Measurements from ENCODE around the gene PRPF8. TPM values are rescaled to one million over a fixed set of nuclear protein-coding genes. Genes with fewer than 3 reads are reported as not detected.

The PRPF8 gene
- total and polyA plus RNA-seq, 2 of the 13 experiments (the other 11 are each of a cell fraction or from before 2014, with no cell fraction given), result 112 to 179 TPM

DNA sequence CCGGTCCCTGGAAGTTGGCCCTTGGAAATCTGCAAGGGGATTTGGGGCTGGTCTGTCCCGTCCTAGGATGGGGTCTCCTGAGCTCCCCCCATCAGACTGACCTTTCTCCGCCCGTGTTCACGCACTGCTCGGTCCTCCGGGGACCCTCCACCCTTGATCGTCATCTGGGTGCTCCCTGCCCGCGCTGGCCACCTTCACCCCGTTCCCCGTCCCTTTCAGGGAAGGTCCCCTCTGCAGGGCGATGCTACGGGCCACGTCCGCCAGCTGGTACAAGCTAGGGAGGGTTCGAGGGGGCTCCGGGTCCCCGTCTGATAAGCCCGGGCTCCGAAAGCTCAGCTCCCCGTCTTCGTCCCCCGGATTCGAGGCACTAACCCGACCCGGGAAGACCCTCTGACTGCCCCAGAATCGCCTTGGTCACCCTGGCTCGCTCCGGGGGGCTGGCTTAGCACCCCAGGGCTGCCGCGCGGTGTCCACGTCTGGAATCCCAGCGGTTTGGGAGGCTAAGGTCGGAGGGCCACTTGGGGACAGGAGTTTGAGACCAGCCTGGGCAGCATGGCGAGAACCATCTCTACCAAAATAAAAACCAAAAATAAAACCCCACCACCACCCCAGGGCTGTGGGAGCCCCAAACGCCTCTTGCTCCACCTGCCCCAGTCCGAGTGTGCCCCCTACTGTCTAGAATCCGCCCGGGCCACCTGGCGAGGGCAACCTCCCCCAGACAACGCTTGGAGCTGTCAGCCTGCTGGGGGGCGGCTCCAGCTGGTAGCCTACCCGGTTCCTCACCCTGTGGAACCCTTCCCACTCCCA, 55.0 kb downstream of the PRPF8 start (continued):
- no peak for TF ChIP-seq NONO (IDR thresholded peaks at IDR 0.05)
- no peak for TF ChIP-seq NONO (CRISPR knock-in tag; conservative IDR thresholded peaks at IDR 0.05)
- TF ChIP-seq ZBTB3 (CRISPR knock-in tag; IDR thresholded peaks at IDR 0.05; ENCODE audit: borderline replicate concordance, low read depth), result no peak
- TF ChIP-seq ZNF17 (CRISPR knock-in tag; IDR thresholded peaks at IDR 0.05), result no peak
- TF ChIP-seq ONECUT2 (CRISPR knock-in tag; IDR thresholded peaks at IDR 0.05), result no peak
- no peak for TF ChIP-seq ZNF557 (CRISPR knock-in tag; IDR thresholded peaks at IDR 0.05)
- no peak for TF ChIP-seq ZNF138 (CRISPR knock-in tag; IDR thresholded peaks at IDR 0.05; ENCODE audit: low read depth)
- TF ChIP-seq, protein P1, sequence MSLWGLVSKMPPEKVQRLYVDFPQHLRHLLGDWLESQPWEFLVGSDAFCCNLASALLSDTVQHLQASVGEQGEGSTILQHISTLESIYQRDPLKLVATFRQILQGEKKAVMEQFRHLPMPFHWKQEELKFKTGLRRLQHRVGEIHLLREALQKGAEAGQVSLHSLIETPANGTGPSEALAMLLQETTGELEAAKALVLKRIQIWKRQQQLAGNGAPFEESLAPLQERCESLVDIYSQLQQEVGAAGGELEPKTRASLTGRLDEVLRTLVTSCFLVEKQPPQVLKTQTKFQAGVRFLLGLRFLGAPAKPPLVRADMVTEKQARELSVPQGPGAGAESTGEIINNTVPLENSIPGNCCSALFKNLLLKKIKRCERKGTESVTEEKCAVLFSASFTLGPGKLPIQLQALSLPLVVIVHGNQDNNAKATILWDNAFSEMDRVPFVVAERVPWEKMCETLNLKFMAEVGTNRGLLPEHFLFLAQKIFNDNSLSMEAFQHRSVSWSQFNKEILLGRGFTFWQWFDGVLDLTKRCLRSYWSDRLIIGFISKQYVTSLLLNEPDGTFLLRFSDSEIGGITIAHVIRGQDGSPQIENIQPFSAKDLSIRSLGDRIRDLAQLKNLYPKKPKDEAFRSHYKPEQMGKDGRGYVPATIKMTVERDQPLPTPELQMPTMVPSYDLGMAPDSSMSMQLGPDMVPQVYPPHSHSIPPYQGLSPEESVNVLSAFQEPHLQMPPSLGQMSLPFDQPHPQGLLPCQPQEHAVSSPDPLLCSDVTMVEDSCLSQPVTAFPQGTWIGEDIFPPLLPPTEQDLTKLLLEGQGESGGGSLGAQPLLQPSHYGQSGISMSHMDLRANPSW (CRISPR knock-in tag; IDR thresholded peaks at IDR 0.05; ENCODE audit: borderline replicate concordance), result no peak
- no peak for TF ChIP-seq CC2D1A (CRISPR knock-in tag; IDR thresholded peaks at IDR 0.05)
- no peak for TF ChIP-seq ZMYM2 (CRISPR knock-in tag; IDR thresholded peaks at IDR 0.05)
- TF ChIP-seq SMAD9 (CRISPR knock-in tag; IDR thresholded peaks at IDR 0.05), result no peak
- TF ChIP-seq, protein P2, sequence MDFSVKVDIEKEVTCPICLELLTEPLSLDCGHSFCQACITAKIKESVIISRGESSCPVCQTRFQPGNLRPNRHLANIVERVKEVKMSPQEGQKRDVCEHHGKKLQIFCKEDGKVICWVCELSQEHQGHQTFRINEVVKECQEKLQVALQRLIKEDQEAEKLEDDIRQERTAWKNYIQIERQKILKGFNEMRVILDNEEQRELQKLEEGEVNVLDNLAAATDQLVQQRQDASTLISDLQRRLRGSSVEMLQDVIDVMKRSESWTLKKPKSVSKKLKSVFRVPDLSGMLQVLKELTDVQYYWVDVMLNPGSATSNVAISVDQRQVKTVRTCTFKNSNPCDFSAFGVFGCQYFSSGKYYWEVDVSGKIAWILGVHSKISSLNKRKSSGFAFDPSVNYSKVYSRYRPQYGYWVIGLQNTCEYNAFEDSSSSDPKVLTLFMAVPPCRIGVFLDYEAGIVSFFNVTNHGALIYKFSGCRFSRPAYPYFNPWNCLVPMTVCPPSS (IDR thresholded peaks at IDR 0.05), result no peak
- TF ChIP-seq, protein P3, sequence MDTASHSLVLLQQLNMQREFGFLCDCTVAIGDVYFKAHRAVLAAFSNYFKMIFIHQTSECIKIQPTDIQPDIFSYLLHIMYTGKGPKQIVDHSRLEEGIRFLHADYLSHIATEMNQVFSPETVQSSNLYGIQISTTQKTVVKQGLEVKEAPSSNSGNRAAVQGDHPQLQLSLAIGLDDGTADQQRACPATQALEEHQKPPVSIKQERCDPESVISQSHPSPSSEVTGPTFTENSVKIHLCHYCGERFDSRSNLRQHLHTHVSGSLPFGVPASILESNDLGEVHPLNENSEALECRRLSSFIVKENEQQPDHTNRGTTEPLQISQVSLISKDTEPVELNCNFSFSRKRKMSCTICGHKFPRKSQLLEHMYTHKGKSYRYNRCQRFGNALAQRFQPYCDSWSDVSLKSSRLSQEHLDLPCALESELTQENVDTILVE (CRISPR knock-in tag; IDR thresholded peaks at IDR 0.05), result no peak
- no peak for TF ChIP-seq SAFB2 (CRISPR knock-in tag; IDR thresholded peaks at IDR 0.05; ENCODE audit: borderline replicate concordance, low read depth)
- TF ChIP-seq HIVEP1 (CRISPR knock-in tag; IDR thresholded peaks at IDR 0.05), result peak; percentile 13
- TF ChIP-seq MIER2 (CRISPR knock-in tag; IDR thresholded peaks at IDR 0.05), result no peak
- no peak for TF ChIP-seq KMT2A (CRISPR knock-in tag; IDR thresholded peaks at IDR 0.05)
- TF ChIP-seq LCORL (IDR thresholded peaks at IDR 0.05), result no peak
- TF ChIP-seq LCORL (CRISPR knock-in tag; IDR thresholded peaks at IDR 0.05), result peak; percentile 57; the same call in 1 of the 2 replicates
- no peak for TF ChIP-seq NFIB (CRISPR knock-in tag; IDR thresholded peaks at IDR 0.05; ENCODE audit: borderline replicate concordance)
- no peak for TF ChIP-seq AKAP8 (CRISPR knock-in tag; IDR thresholded peaks at IDR 0.05)
